Lower leg skin (tissue), 3 donors: ENCODE data around the gene CACFD1.

Experiments used
- POLR2A ChIP-seq, 2 donors: fragments of 450-650 bp; IDR thresholded peaks; one replicate each; pipeline ENCODE4 v1.6.1; 2016 to 2017; ENCODE audit warnings: antibody characterized with exemption in 2 of 2, mild to moderate bottlenecking in 1 of 2, moderate library complexity in 1 of 2
- TF ChIP-seq, protein P1 (sequence below), 3 donors: fragments of 450-650 bp; IDR thresholded peaks; one replicate each; pipeline ENCODE4 v1.5.1; 2016; ENCODE audit warnings: antibody characterized with exemption in 3 of 3, mild to moderate bottlenecking in 3 of 3, moderate library complexity in 2 of 3

DNA sequence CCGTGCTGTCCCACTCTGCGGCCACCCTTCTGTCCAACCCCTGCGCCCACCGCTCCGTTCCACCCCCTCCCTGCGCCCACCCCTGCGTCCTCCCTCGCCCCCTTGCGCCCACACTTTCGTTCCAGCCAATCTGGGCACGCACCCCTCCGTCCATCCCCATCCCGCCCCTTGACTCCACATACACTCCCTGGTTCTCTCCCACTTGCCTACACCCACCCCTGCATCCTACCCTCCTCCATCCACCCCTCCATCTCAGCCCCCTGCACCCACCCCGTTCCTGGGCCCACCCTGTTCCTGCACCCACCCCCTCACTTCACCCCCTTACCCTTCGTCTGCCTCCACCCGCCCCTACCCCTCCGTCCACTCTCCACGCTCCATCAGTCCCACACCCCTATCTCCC is 30.6 kb upstream of the CACFD1 start:
- no peak for TF ChIP-seq POLR2A (IDR thresholded peaks at IDR 0.05)
- TF ChIP-seq, protein P1, sequence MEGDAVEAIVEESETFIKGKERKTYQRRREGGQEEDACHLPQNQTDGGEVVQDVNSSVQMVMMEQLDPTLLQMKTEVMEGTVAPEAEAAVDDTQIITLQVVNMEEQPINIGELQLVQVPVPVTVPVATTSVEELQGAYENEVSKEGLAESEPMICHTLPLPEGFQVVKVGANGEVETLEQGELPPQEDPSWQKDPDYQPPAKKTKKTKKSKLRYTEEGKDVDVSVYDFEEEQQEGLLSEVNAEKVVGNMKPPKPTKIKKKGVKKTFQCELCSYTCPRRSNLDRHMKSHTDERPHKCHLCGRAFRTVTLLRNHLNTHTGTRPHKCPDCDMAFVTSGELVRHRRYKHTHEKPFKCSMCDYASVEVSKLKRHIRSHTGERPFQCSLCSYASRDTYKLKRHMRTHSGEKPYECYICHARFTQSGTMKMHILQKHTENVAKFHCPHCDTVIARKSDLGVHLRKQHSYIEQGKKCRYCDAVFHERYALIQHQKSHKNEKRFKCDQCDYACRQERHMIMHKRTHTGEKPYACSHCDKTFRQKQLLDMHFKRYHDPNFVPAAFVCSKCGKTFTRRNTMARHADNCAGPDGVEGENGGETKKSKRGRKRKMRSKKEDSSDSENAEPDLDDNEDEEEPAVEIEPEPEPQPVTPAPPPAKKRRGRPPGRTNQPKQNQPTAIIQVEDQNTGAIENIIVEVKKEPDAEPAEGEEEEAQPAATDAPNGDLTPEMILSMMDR (IDR thresholded peaks at IDR 0.05) = no peak
